B cell (primary cell): ENCODE data around the gene ST8SIA2. TPM values are rescaled to one million over a fixed set of nuclear protein-coding genes. Genes with fewer than 3 reads are reported as not detected.

Experiments used
- ATAC-seq: fragments of 200-7000 bp; cut with Tn5 transposase; one replicate; pipeline ENCODE4 v1.10.0; 2021; ENCODE audit warnings: low read depth, mild to moderate bottlenecking, moderate number of reproducible peaks, moderate library complexity
- CTCF ChIA-PET: fragments of 350-600 bp; sonication (Branson Sonifier 250); formaldehyde crosslinking; loops from one replicate; lab custom pipeline; 2021; ENCODE audit warnings: antibody characterized with exemption, inconsistent platforms; lab: Charles Lee
- POLR2A ChIA-PET: fragments of 350-600 bp; sonication (Branson Sonifier 250); formaldehyde crosslinking; loops from one replicate; lab custom pipeline; 2021; ENCODE audit warnings: antibody characterized with exemption; lab: Charles Lee
- DNase-seq: peaks from one replicate; pipeline ENCODE4 v3.0.0; 2013
- H2AFZ ChIP-seq: 2 replicates; pipeline ENCODE4 v1.6.1; 2012; ENCODE audit warnings: mild to moderate bottlenecking, low read depth, low read length; ENCODE audit not compliant: insufficient read depth, poor library complexity, severe bottlenecking
- H3K27ac ChIP-seq, 2 donors: 1 replicate in 1 of 2; 2 replicates in 1 of 2; pipeline ENCODE4 v1.5.1; 2012 to 2013; ENCODE audit warnings: low read length in 2 of 2, mild to moderate bottlenecking in 2 of 2, moderate library complexity in 1 of 2
- H3K27me3 ChIP-seq, 4 experiments: fragments of 200-600 bp in 1 of 4; sonication (generic) in 1 of 4; replicated peaks in 1 of 4; 1 replicate in 2 of 4; 2 replicates in 2 of 4; pipeline versions ENCODE4 v1.6.1 to v1.7.0; 2013 to 2016; ENCODE audit warnings: low read length in 3 of 4, mild to moderate bottlenecking in 2 of 4, mixed read lengths in 1 of 4, moderate library complexity in 1 of 4; ENCODE audit not compliant: insufficient read depth in 4 of 4, control insufficient read depth in 3 of 4; ENCODE audit errors: control extremely low read depth in 1 of 4
- H3K36me3 ChIP-seq, 2 experiments: replicated peaks in 1 of 2; 1 replicate in 1 of 2; 2 replicates in 1 of 2; pipeline versions ENCODE4 v1.6.1 to v1.7.1; 2013; ENCODE audit warnings: low read length in 1 of 2; ENCODE audit not compliant: insufficient read depth in 2 of 2, control insufficient read depth in 1 of 2; ENCODE audit errors: control extremely low read depth in 1 of 2, extremely low read depth in 1 of 2
- H3K4me1 ChIP-seq, 2 donors: fragments of 200-600 bp in 1 of 2; sonication (generic) in 1 of 2; 1 replicate in 1 of 2; 2 replicates in 1 of 2; pipeline versions ENCODE4 v1.5.1 to v1.6.1; 2013 to 2017; ENCODE audit warnings: low read length in 2 of 2; ENCODE audit not compliant: control insufficient read depth in 2 of 2, insufficient read depth in 2 of 2
- H3K4me2 ChIP-seq: replicated peaks from 2 replicates; pipeline ENCODE3; 2012; ENCODE audit warnings: mild to moderate bottlenecking, low read depth, low read length; ENCODE audit not compliant: poor library complexity, severe bottlenecking
- H3K4me3 ChIP-seq, 5 experiments: fragments of 200-600 bp in 1 of 5; sonication (generic) in 1 of 5; 1 replicate in 3 of 5; 2 replicates in 2 of 5; pipeline versions ENCODE4 v1.5.1 to v1.7.0; 2011 to 2016; ENCODE audit warnings: low read length in 4 of 5, mild to moderate bottlenecking in 4 of 5, low read depth in 2 of 5, control low read depth in 1 of 5, moderate library complexity in 1 of 5; ENCODE audit not compliant: insufficient read depth in 1 of 5; ENCODE audit errors: control extremely low read depth in 1 of 5, extremely low read depth in 1 of 5
- H3K79me2 ChIP-seq: fragments of 200-600 bp; sonication (generic); one replicate; pipeline ENCODE4 v1.6.0; 2016; ENCODE audit warnings: low read length; ENCODE audit not compliant: control insufficient read depth, insufficient read depth
- H3K9ac ChIP-seq: fragments of 200-600 bp; sonication (generic); 2 replicates; pipeline ENCODE4 v1.6.1; 2017; ENCODE audit warnings: mild to moderate bottlenecking, low read length, moderate library complexity
- H3K9me3 ChIP-seq, 3 donors: one replicate each; pipeline versions ENCODE4 v1.6.1 to v1.7.1; 2013; ENCODE audit warnings: low read length in 2 of 3; ENCODE audit not compliant: control insufficient read depth in 2 of 3, insufficient read depth in 1 of 3; ENCODE audit errors: control extremely low read depth in 1 of 3
- H4K20me1 ChIP-seq: 2 replicates; pipeline ENCODE4 v1.6.0; 2012; ENCODE audit warnings: mild to moderate bottlenecking, low read length; ENCODE audit not compliant: insufficient read depth, control insufficient read depth, poor library complexity, severe bottlenecking
- H3K27ac Mint-ChIP-seq: one replicate; pipeline ENCODE4 v1.8.0; 2021; ENCODE audit warnings: mixed read lengths
- H3K27me3 Mint-ChIP-seq: one replicate; pipeline ENCODE4 v1.8.0; 2021; ENCODE audit warnings: mixed read lengths
- H3K4me1 Mint-ChIP-seq: one replicate; pipeline ENCODE4 v1.8.0; 2021; ENCODE audit warnings: mixed read lengths
- H3K4me3 Mint-ChIP-seq: one replicate; pipeline ENCODE4 v1.8.0; 2021; ENCODE audit warnings: mixed read lengths
- H3K9me3 Mint-ChIP-seq: one replicate; pipeline ENCODE4 v1.8.0; 2022; ENCODE audit warnings: mixed read lengths; ENCODE audit not compliant: insufficient read depth
- EZH2 ChIP-seq: IDR thresholded peaks from 2 replicates; pipeline ENCODE4 v1.6.1; 2012; ENCODE audit warnings: borderline replicate concordance, low read depth, mild to moderate bottlenecking, moderate library complexity, low read length; ENCODE audit not compliant: insufficient read depth, poor library complexity, severe bottlenecking
- WGBS: methylation state at CpG from one replicate; pipeline ENCODE4 v1.1.5; 2013; ENCODE audit warnings: missing lambda C conversion rate; ENCODE audit not compliant: insufficient coverage; 5-methylcytosine and 5-hydroxymethylcytosine counted together
- intact Hi-C: fragments of 100-400 bp; cut with micrococcal nuclease; formaldehyde crosslinking; loops from one replicate; pipeline ENCODE4 v1.10.0; 2022
- polyA minus RNA-seq: library from RNA; depleted of rRNA, polyadenylated mRNA; stranded (reverse); fragments of >200 nt; gene quantifications from 2 replicates; pipeline ENCODE4 v1.2.3, GENCODE V29; 2012
- polyA plus RNA-seq: library from polyadenylated mRNA; depleted of rRNA; stranded (reverse); fragments of >200 nt; gene quantifications from 2 replicates; pipeline ENCODE4 v1.2.3, GENCODE V29; 2012
- total RNA-seq, 2 donors: library from RNA; stranded (reverse); fragments of 120-200 nt in 1 of 2; gene quantifications; 1 replicate in 1 of 2; 2 replicates in 1 of 2; pipeline versions ENCODE4 v1.2.3 to v1.2.4, GENCODE V29; 2013 to 2022
- TF ChIP-seq, protein P1 (sequence below): fragments of 200-600 bp; IDR thresholded peaks from one replicate; pipeline ENCODE4 v1.8.0; 2022; ENCODE audit warnings: antibody characterized with exemption, mild to moderate bottlenecking

ST8SIA2 gene, protein sequence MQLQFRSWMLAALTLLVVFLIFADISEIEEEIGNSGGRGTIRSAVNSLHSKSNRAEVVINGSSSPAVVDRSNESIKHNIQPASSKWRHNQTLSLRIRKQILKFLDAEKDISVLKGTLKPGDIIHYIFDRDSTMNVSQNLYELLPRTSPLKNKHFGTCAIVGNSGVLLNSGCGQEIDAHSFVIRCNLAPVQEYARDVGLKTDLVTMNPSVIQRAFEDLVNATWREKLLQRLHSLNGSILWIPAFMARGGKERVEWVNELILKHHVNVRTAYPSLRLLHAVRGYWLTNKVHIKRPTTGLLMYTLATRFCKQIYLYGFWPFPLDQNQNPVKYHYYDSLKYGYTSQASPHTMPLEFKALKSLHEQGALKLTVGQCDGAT
- total RNA-seq (not detected in 2 replicates), polyA plus RNA-seq (not detected in 2 replicates), polyA minus RNA-seq (0.07 TPM in 1 of 2 replicates, not detected in the other)
- 0.12 TPM for total RNA-seq (2013)

DNA sequence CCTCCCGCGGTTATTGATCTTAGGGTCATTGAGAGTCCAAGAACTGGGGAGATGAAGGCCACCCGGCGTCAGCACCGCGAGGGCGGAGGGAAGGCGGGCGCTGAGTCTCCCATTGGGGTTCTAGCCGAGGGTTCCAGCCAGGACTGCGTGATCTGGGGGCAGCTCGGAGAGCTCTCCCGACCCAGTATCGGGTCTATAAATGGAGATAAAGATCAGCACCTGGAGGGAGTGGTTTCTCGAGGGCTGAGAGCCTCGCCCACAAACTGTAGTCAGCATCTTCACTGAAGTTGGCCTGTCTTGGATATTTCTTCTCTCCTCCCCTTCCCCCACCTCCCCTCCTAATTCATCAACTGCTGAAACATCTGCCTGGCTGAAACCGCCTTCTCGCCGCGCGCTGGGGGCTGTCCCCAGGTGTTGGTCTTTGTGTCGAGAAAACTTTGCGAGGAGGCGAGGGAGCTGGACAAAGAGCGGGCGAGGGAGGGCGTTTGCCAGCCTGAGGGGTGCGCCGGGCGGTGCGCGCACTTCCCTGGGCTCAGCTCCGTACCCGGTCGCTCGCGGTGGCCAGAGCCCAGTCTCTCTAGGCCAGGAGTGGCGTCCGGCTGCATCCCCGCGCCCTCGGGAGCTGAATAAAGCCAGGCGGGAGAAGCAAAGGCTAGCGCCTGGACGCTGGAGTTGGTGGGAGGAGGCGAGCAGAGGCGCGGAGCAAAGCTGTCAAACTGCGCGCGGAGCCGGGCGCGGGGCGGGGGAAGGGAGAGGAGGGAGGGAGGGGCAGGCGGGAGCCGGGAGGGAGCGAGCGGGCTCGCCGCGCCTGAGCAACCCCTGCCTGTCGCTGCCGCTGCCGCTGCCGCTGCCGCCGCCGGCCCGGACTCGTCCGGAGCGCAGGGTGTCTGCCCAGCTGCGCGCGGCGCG lies at the start of gene ST8SIA2:
ST8SIA2 (plus strand) TSS at position 811 of the 909 bp plus-strand sequence. CDS start 184 bp downstream, outside the sequence.
- no peak within 1 kb of the TSS for H3K4me3 ChIP-seq
- H4K20me1 ChIP-seq, result no peaks in the 10 kb centered on the region
- ChIA-PET POLR2A (no interaction called here), CTCF (no interaction called here)
- Mint-ChIP-seq H3K27me3 (peaks cover 62% of the 10 kb centered on the region), H3K4me3 (no peak within 1 kb of the TSS), H3K27ac (no peak within 1 kb of the TSS), H3K4me1 (peaks cover 2% of the 10 kb centered on the region), H3K9me3 (no peaks in the 10 kb centered on the region)
- DNase-seq, result no peak
- 5% methylated on average over 76 of the region's 78 CpGs for WGBS
- H2AFZ ChIP-seq, result no peak within 1 kb of the TSS
- H3K27me3 ChIP-seq, result peaks cover 0 to 35% (median 4%) of the 10 kb centered on the region in 4 experiments
- H3K4me1 ChIP-seq, result no peaks in the 10 kb centered on the region
- no peak within 1 kb of the TSS for H3K9ac ChIP-seq
- no peak for ATAC-seq
- intact Hi-C loops, result no loop called here
- no peaks in the 10 kb centered on the region for H3K36me3 ChIP-seq
- TF ChIP-seq EZH2, result no peak
- TF ChIP-seq, protein P1, sequence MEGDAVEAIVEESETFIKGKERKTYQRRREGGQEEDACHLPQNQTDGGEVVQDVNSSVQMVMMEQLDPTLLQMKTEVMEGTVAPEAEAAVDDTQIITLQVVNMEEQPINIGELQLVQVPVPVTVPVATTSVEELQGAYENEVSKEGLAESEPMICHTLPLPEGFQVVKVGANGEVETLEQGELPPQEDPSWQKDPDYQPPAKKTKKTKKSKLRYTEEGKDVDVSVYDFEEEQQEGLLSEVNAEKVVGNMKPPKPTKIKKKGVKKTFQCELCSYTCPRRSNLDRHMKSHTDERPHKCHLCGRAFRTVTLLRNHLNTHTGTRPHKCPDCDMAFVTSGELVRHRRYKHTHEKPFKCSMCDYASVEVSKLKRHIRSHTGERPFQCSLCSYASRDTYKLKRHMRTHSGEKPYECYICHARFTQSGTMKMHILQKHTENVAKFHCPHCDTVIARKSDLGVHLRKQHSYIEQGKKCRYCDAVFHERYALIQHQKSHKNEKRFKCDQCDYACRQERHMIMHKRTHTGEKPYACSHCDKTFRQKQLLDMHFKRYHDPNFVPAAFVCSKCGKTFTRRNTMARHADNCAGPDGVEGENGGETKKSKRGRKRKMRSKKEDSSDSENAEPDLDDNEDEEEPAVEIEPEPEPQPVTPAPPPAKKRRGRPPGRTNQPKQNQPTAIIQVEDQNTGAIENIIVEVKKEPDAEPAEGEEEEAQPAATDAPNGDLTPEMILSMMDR, result no peak
- peaks cover 0 to 3% (median 0%) of the 10 kb centered on the region in 3 donors for H3K9me3 ChIP-seq
- H3K4me2 ChIP-seq, result no peak within 1 kb of the TSS
- no peaks in the 10 kb centered on the region for H3K79me2 ChIP-seq
- no peak within 1 kb of the TSS for H3K27ac ChIP-seq
